ENCODE measurements around the gene LAMTOR4.
A peak's percentile ranks its signal among the peaks of the same experiment; 100 is the strongest.

The LAMTOR4 gene

GRCh38 chr7:100154651-100155491 is 6.2 kb downstream of the LAMTOR4 start:
- no peak for DNase-seq

GRCh38 chr7:100155553-100156317 is 7.0 kb downstream of the LAMTOR4 start:
- DNase-seq, result no peak

GRCh38 chr7:100156331-100157068 is 7.8 kb downstream of the LAMTOR4 start:
- no peak for DNase-seq

GRCh38 chr7:100157069-100157333 is 8.3 kb downstream of the LAMTOR4 start:
- DNase-seq, result no peak

DNA sequence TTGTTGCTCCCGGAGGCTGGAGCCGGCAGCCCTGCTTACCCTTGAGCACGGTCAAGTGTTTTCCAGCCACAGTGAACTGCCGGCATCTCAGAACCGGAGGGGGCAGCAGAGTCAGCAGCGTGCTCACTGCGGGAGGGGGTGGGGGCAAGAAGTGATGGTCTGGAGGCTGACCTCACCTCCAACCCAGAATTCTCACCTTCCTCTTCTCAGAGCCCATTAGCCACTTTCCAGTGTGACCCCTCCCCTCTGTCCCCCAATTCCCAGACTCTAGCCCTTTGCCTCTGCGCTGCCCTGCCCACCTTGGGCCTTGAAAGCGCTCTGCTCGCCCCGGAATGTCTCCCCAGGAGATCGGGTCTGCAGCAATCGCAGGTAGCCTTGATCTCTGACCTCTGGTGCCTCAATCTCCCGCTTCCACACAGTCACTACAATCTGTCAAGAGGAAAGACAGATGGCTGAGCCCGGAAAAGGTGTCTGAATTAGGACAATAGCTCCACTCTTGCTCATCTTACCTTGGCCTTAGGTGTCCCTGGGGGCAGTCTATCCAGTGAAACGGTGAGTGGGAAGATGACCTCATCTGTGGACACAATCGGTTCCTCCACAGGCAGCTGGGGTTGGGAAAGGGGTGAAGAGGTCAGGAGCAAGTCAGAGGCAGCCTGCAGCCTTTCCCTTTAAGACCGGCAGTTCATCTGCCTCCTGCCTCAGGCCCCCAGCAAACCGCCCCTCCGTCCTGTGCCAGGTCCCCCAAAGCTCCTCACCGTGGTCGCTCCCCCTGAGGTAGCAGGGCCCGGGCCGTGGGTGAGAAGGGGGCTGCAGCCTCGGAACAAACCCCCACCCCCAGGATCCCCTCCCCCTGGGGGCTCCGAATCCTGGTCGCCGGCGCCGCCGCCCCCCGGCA is 8.9 kb downstream of the LAMTOR4 start:
- peak; percentile 37 for DNase-seq

GRCh38 chr7:100158229-100159098 is 9.7 kb downstream of the LAMTOR4 start, which contains the start of gene TRAPPC14:
TSS of gene TRAPPC14 (minus strand) at chr7:100158723. CDS start at chr7:100158499, 224 bp downstream.
- DNase-seq, result peak; percentile 93

GRCh38 chr7:100159099-100159623 is 10.4 kb downstream of the LAMTOR4 start:
- DNase-seq, result peak; percentile 14

DNA sequence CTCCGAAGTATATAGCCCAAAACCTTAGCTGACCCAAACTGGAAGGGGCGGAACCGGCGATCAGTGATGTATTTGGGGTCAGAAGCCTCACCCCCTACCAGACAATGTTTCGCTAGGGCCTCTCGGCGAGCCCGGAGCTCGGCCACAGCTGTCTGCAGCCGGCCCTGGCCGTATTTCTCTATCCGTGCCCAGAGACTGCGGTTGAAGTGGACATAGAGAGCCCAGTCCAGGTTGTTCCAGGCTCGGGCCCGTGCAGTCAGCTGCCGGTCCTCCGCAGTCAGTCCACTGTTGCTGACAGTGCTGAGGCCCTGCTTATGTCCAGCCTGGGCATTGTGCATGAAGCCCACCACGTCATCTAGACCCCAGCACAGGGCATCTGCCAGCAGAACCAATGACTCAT is 11.3 kb downstream of the LAMTOR4 start:
- no peak for DNase-seq

DNA sequence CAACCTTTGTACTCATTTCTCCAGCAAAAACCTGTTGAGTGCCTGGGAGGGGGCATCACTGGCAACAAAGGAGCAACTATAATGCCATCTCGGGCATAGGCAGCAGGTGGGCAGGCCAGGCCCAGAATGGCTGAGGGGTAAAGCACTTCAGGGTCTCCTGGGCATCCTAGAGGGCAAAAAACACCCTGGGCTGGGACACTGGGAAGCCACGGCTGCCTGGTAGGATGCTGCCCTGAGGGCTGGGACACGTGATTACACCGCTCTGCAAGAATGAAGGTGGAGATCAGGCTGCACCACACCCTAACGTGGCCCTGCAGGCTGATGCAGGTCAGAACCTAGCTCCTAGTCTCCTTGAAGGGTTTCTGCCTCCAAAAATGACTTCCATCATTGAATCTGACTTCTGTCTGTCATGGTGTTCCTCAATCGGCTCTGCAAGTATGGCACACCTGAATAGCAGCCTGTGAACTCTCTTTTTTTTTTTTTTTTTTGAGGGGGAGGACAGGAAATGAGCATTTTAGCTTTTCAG is 14.4 kb downstream of the LAMTOR4 start:
- DNase-seq, result no peak

DNA sequence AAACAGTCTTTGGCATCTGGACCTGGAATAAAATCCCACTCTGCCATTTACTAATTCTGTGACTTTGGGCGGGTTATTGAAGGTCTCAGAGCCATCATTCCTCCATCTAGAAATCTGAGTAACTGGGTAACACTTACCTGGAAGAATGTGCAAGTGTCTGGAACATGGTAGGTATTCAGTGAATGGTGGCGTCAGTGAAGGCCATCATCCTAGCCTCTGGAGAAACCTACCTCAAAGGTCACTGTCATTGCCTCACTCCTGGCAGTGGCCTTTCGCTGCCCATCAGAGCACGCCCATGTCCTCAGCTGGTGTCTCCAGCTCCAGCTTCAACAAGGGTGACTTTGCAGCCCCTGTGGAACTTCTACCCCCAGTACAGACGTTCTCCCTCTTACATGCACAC is 15.2 kb downstream of the LAMTOR4 start:
- DNase-seq, result no peak

GRCh38 chr7:100166317-100166940 is 17.7 kb downstream of the LAMTOR4 start:
- no peak for DNase-seq

- peak; percentile 46 for DNase-seq
Observed at GRCh38 chr7:100166970-100167911, 18.5 kb downstream of the LAMTOR4 start.

DNA sequence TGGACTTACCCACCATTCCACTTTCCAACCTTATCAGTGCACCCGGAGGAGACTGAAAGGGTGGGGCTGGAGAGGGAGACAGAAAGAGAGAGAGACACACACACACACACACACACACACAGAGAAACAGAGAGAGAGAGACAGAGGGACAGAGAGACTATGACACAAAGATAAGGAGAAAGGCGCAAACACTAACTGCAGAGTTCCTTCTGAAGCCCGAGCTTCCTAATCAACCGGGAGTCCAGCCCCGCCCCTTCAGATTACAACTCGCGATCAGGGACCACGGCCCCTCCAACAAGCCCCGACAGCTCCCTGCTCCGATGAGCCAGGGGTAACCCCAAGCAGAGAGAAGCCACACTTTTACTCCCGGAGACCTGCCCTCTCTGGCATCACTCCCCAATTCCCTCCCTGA is 19.2 kb downstream of the LAMTOR4 start:
- DNase-seq, result peak; percentile 72

- DNase-seq, result peak; percentile 8
Observed at GRCh38 chr7:100169147-100169850, 20.6 kb downstream of the LAMTOR4 start.

GRCh38 chr7:100170101-100170897 is 21.6 kb downstream of the LAMTOR4 start:
- DNase-seq, result no peak

- peak; percentile 46 for DNase-seq
Observed at GRCh38 chr7:100171087-100171681, 22.5 kb downstream of the LAMTOR4 start.

DNA sequence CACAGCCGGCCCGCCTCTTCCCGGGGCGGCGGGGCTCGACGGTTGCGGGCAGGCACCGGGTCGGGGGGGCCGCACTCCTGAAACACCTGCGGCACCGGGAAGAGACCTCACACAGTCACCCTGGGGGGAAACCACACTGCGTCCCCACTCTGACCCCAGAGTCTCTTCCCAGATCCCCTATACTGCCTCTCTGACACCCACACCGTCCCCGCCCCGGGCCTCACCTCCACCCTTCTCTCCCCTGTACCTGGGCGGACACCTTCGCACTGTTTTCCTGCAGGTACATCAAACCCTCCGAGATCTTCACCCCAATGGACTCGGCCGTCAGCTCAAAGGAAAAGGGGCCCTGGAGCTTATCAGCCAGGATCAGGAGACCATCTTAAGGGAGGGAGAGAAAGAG is 23.1 kb downstream of the LAMTOR4 start:
- peak; percentile 9 for DNase-seq

Data from eye (tissue), 1 donor.